Measurements from ENCODE around the gene GTF3A. TPM values are rescaled to one million over a fixed set of nuclear protein-coding genes. Genes with fewer than 3 reads are reported as not detected.

The GTF3A gene
- total RNA-seq, 1 experiment from 2014 or later = 127 TPM

- DNase-seq (ENCODE audit: low read depth) = no peak
Measured at GRCh38 chr13:27446986-27447583, 22.7 kb downstream of the GTF3A start.

GRCh38 chr13:27448308-27448707 is 23.9 kb downstream of the GTF3A start:
- DNase-seq (ENCODE audit: low read depth) = no peak

- DNase-seq (ENCODE audit: low read depth) = no peak
Measured at GRCh38 chr13:27449081-27449603, 24.7 kb downstream of the GTF3A start.

- DNase-seq (ENCODE audit: low read depth) = peak; percentile 94
Measured at GRCh38 chr13:27449936-27450828, 25.8 kb downstream of the GTF3A start, which contains the start of gene MTIF3. Gene MTIF3 (minus strand): TSS chr13:27450564. CDS start chr13:27440448, 10,116 bp downstream.

- DNase-seq (ENCODE audit: low read depth) = peak; percentile 37
Measured at GRCh38 chr13:27450921-27451471, 26.6 kb downstream of the GTF3A start.

GRCh38 chr13:27455331-27455855 is 31.0 kb downstream of the GTF3A start:
- no peak for DNase-seq (ENCODE audit: low read depth)

GRCh38 chr13:27461940-27462584 is 37.6 kb downstream of the GTF3A start:
- DNase-seq (ENCODE audit: low read depth) = no peak

- DNase-seq (ENCODE audit: low read depth) = no peak
Measured at GRCh38 chr13:27463500-27463899, 39.1 kb downstream of the GTF3A start.

- no peak for DNase-seq (ENCODE audit: low read depth)
Measured at GRCh38 chr13:27465611-27466010, 41.2 kb downstream of the GTF3A start.

GRCh38 chr13:27466513-27466912 is 42.1 kb downstream of the GTF3A start:
- no peak for DNase-seq (ENCODE audit: low read depth)

- DNase-seq (ENCODE audit: low read depth) = no peak
Measured at GRCh38 chr13:27470075-27470820, 45.8 kb downstream of the GTF3A start.

- no peak for DNase-seq (ENCODE audit: low read depth)
Measured at GRCh38 chr13:27472441-27472840, 48.0 kb downstream of the GTF3A start.

- no peak for DNase-seq (ENCODE audit: low read depth)
Measured at GRCh38 chr13:27472941-27473340, 48.5 kb downstream of the GTF3A start.

GRCh38 chr13:27474751-27475268 is 50.4 kb downstream of the GTF3A start:
- no peak for DNase-seq (ENCODE audit: low read depth)

- DNase-seq (ENCODE audit: low read depth) = peak; percentile 43
Measured at GRCh38 chr13:27476943-27477703, 52.7 kb downstream of the GTF3A start.

- DNase-seq (ENCODE audit: low read depth) = peak; percentile 59
Measured at GRCh38 chr13:27481766-27482165, 57.3 kb downstream of the GTF3A start.

GRCh38 chr13:27482983-27483382 is 58.6 kb downstream of the GTF3A start:
- peak; percentile 21 for DNase-seq (ENCODE audit: low read depth)

- DNase-seq (ENCODE audit: low read depth) = no peak
Measured at GRCh38 chr13:27483421-27483820, 59.0 kb downstream of the GTF3A start.
